Measurements from ENCODE around the gene ACOT8. TPM values are rescaled to one million over a fixed set of nuclear protein-coding genes. Genes with fewer than 3 reads are reported as not detected.

Gene ACOT8
- total and polyA plus RNA-seq, 11 donors = 22.5 to 57.8 (median 32.4) TPM

GRCh38 chr20:45873409-45874103 is 16.4 kb upstream of the ACOT8 start:
- no peak for TF ChIP-seq POLR2A (IDR thresholded peaks at IDR 0.05)
- no peak for TF ChIP-seq CTCF (IDR thresholded peaks at IDR 0.05)
- Histone ChIP-seq H3K27me3 (no peaks in the 10 kb centered on the region), H3K36me3 (peaks cover 0 to 22% (median 18%) of the 10 kb centered on the region in 9 donors), H3K4me3 (no peak overlapping the region), H3K4me1 (peaks cover 0 to 2% (median 0%) of the 10 kb centered on the region in 12 donors), H3K27ac (no peak overlapping the region), H3K9me3 (no peaks in the 10 kb centered on the region)
- WGBS, 4 donors = 48 to 54% (median 51%) methylated on average over 1 of the region's 1 CpG
- intact Hi-C loops (cut with DNase I) = no loop called here
- ATAC-seq (no peak), DNase-seq (no peak)

- ATAC-seq (peak in 1 of 4 donors; percentile 58), DNase-seq (no peak)
- Histone ChIP-seq H3K4me1 (no peaks in the 10 kb centered on the region), H3K36me3 (peaks cover 0 to 13% (median 10%) of the 10 kb centered on the region in 9 donors), H3K27ac (no peak overlapping the region), H3K9me3 (no peaks in the 10 kb centered on the region), H3K4me3 (no peak overlapping the region), H3K27me3 (no peaks in the 10 kb centered on the region)
- 80 to 91% (median 89%) methylated on average over 4 of the region's 4 CpGs for WGBS, 4 donors
- intact Hi-C loops (cut with DNase I) = no loop called here
- TF ChIP-seq CTCF (IDR thresholded peaks at IDR 0.05) = no peak
- TF ChIP-seq POLR2A (IDR thresholded peaks at IDR 0.05) = no peak
These were observed 15.4 kb upstream of the ACOT8 start for GRCh38 chr20:45872626-45873025.

GRCh38 chr20:45867819-45868176 is 10.6 kb upstream of the ACOT8 start:
- intact Hi-C loops (cut with DNase I) = no loop called here
- H3K27me3 ChIP-seq = no peaks in the 10 kb centered on the region
- H3K9me3 ChIP-seq = no peaks in the 10 kb centered on the region
- ATAC-seq (no peak), DNase-seq (no peak)
- TF ChIP-seq CTCF (IDR thresholded peaks at IDR 0.05) = no peak
- TF ChIP-seq POLR2A (IDR thresholded peaks at IDR 0.05) = no peak
- no peak overlapping the region for H3K27ac ChIP-seq
- H3K4me3 ChIP-seq = no peak overlapping the region
- H3K36me3 ChIP-seq = peaks cover 0 to 2% (median 0%) of the 10 kb centered on the region in 9 donors
- no peaks in the 10 kb centered on the region for H3K4me1 ChIP-seq

GRCh38 chr20:45867136-45867818 is 10.1 kb upstream of the ACOT8 start:
- H3K27me3 ChIP-seq = no peaks in the 10 kb centered on the region
- H3K4me3 ChIP-seq = no peak overlapping the region
- TF ChIP-seq POLR2A (IDR thresholded peaks at IDR 0.05) = no peak
- no peak for TF ChIP-seq CTCF (IDR thresholded peaks at IDR 0.05)
- no peaks in the 10 kb centered on the region for H3K9me3 ChIP-seq
- WGBS, 4 donors = 91 to 94% (median 92%) methylated on average over 6 of the region's 6 CpGs
- H3K27ac ChIP-seq = no peak overlapping the region
- no peak for ATAC-seq
- intact Hi-C loops (cut with DNase I) = no loop called here
- H3K4me1 ChIP-seq = no peaks in the 10 kb centered on the region
- no peak for DNase-seq
- H3K36me3 ChIP-seq = no peaks in the 10 kb centered on the region

All from heart left ventricle (tissue), 16 donors.